ENCODE measurements around the gene EIF3F.

Gene EIF3F

GRCh38 chr11:8040261-8040920, 53.3 kb downstream of the EIF3F start:
- Histone ChIP-seq H4K20me1 (ENCODE audit: insufficient read depth) (no peaks in the 10 kb centered on the region), H3K4me1 (ENCODE audit: low read depth, poor library complexity, severe bottlenecking) (no peaks in the 10 kb centered on the region), H3K27ac (no peak overlapping the region), H3K9ac (no peak overlapping the region), H3K79me2 (ENCODE audit: insufficient read depth, low read depth) (no peaks in the 10 kb centered on the region), H3K4me3 (IDR thresholded peaks at IDR 0.05; ENCODE audit: insufficient read depth, low read depth, low read length) (no peak overlapping the region), H3K27me3 (ENCODE audit: insufficient read depth, low read depth) (no peaks in the 10 kb centered on the region), H3K36me3 (ENCODE audit: insufficient read depth) (no peaks in the 10 kb centered on the region), H2AFZ (ENCODE audit: low read depth) (no peak overlapping the region), H3K4me2 (no peak overlapping the region)
- TF ChIP-seq CTCF (conservative IDR thresholded peaks at IDR 0.05; ENCODE audit: low read depth, low read length) = no peak

GRCh38 chr11:8040921-8041285, 53.8 kb downstream of the EIF3F start:
- Histone ChIP-seq H3K27me3 (ENCODE audit: insufficient read depth, low read depth) (no peaks in the 10 kb centered on the region), H4K20me1 (ENCODE audit: insufficient read depth) (no peaks in the 10 kb centered on the region), H3K4me1 (ENCODE audit: low read depth, poor library complexity, severe bottlenecking) (no peaks in the 10 kb centered on the region), H2AFZ (ENCODE audit: low read depth) (no peak overlapping the region), H3K9ac (no peak overlapping the region), H3K79me2 (ENCODE audit: insufficient read depth, low read depth) (no peaks in the 10 kb centered on the region), H3K27ac (no peak overlapping the region), H3K4me3 (IDR thresholded peaks at IDR 0.05; ENCODE audit: insufficient read depth, low read depth, low read length) (no peak overlapping the region), H3K36me3 (ENCODE audit: insufficient read depth) (no peaks in the 10 kb centered on the region), H3K4me2 (no peak overlapping the region)
- no peak for TF ChIP-seq CTCF (conservative IDR thresholded peaks at IDR 0.05; ENCODE audit: low read depth, low read length)

GRCh38 chr11:8041576-8041975, 54.4 kb downstream of the EIF3F start:
- no peaks in the 10 kb centered on the region for H3K27me3 ChIP-seq (ENCODE audit: insufficient read depth, low read depth)
- H3K4me1 ChIP-seq (ENCODE audit: low read depth, poor library complexity, severe bottlenecking) = no peaks in the 10 kb centered on the region
- H3K4me3 ChIP-seq (IDR thresholded peaks at IDR 0.05; ENCODE audit: insufficient read depth, low read depth, low read length) = no peak overlapping the region
- no peaks in the 10 kb centered on the region for H4K20me1 ChIP-seq (ENCODE audit: insufficient read depth)
- H3K4me2 ChIP-seq = no peak overlapping the region
- no peak for TF ChIP-seq CTCF (conservative IDR thresholded peaks at IDR 0.05; ENCODE audit: low read depth, low read length)
- no peaks in the 10 kb centered on the region for H3K36me3 ChIP-seq (ENCODE audit: insufficient read depth)
- no peak overlapping the region for H3K9ac ChIP-seq
- H3K27ac ChIP-seq = no peak overlapping the region
- no peak overlapping the region for H2AFZ ChIP-seq (ENCODE audit: low read depth)
- H3K79me2 ChIP-seq (ENCODE audit: insufficient read depth, low read depth) = no peaks in the 10 kb centered on the region

- Histone ChIP-seq H2AFZ (ENCODE audit: low read depth) (no peak overlapping the region), H3K4me3 (IDR thresholded peaks at IDR 0.05; ENCODE audit: insufficient read depth, low read depth, low read length) (no peak overlapping the region)
- no peak for TF ChIP-seq CTCF (conservative IDR thresholded peaks at IDR 0.05; ENCODE audit: low read depth, low read length)
These were observed 56.6 kb downstream of the EIF3F start for GRCh38 chr11:8043756-8044155.

More at GRCh38 chr11:8043756-8044155, 56.6 kb downstream of the EIF3F start:
- H3K27me3 ChIP-seq (ENCODE audit: insufficient read depth, low read depth) = no peaks in the 10 kb centered on the region
- H3K4me2 ChIP-seq = no peak overlapping the region
- no peak overlapping the region for H3K9ac ChIP-seq
- no peak overlapping the region for H3K27ac ChIP-seq
- H3K4me1 ChIP-seq (ENCODE audit: low read depth, poor library complexity, severe bottlenecking) = no peaks in the 10 kb centered on the region
- no peaks in the 10 kb centered on the region for H3K79me2 ChIP-seq (ENCODE audit: insufficient read depth, low read depth)
- H3K36me3 ChIP-seq (ENCODE audit: insufficient read depth) = no peaks in the 10 kb centered on the region
- no peaks in the 10 kb centered on the region for H4K20me1 ChIP-seq (ENCODE audit: insufficient read depth)

Measured in KMS-11 (cell line).